ENCODE data around the gene RPS23.

Gene RPS23

GRCh38 chr5:82319192-82319591 lies 41.0 kb upstream of the RPS23 start:
- no peak overlapping the region for H3K4me3 ChIP-seq (ENCODE audit: low read depth, low read length)
- no peak for DNase-seq (ENCODE audit: low read depth)
- no peak for TF ChIP-seq CTCF (conservative IDR thresholded peaks at IDR 0.05; ENCODE audit: low read depth, low read length)

GRCh38 chr5:82314964-82315758 lies 37.0 kb upstream of the RPS23 start:
- TF ChIP-seq CTCF (conservative IDR thresholded peaks at IDR 0.05; ENCODE audit: low read depth, low read length), result no peak
- no peak overlapping the region for H3K4me3 ChIP-seq (ENCODE audit: low read depth, low read length)
- DNase-seq (ENCODE audit: low read depth), result peak; percentile 74

- peak; percentile 20 for DNase-seq (ENCODE audit: low read depth)
- H3K4me3 ChIP-seq (ENCODE audit: low read depth, low read length), result no peak overlapping the region
- no peak for TF ChIP-seq CTCF (conservative IDR thresholded peaks at IDR 0.05; ENCODE audit: low read depth, low read length)
Measured at GRCh38 chr5:82313016-82313415, 34.9 kb upstream of the RPS23 start.

GRCh38 chr5:82312373-82312856 lies 34.3 kb upstream of the RPS23 start:
- DNase-seq (ENCODE audit: low read depth), result peak; percentile 93
- H3K4me3 ChIP-seq (ENCODE audit: low read depth, low read length), result no peak overlapping the region
- TF ChIP-seq CTCF (conservative IDR thresholded peaks at IDR 0.05; ENCODE audit: low read depth, low read length), result peak; percentile 100

GRCh38 chr5:82309091-82309531 lies 31.0 kb upstream of the RPS23 start:
- TF ChIP-seq CTCF (conservative IDR thresholded peaks at IDR 0.05; ENCODE audit: low read depth, low read length), result no peak
- DNase-seq (ENCODE audit: low read depth), result no peak
- H3K4me3 ChIP-seq (ENCODE audit: low read depth, low read length), result no peak overlapping the region

GRCh38 chr5:82308416-82308815 lies 30.3 kb upstream of the RPS23 start:
- TF ChIP-seq CTCF (conservative IDR thresholded peaks at IDR 0.05; ENCODE audit: low read depth, low read length), result no peak
- DNase-seq (ENCODE audit: low read depth), result no peak
- no peak overlapping the region for H3K4me3 ChIP-seq (ENCODE audit: low read depth, low read length)

- peak; percentile 28 for DNase-seq (ENCODE audit: low read depth)
- no peak for TF ChIP-seq CTCF (conservative IDR thresholded peaks at IDR 0.05; ENCODE audit: low read depth, low read length)
- no peak overlapping the region for H3K4me3 ChIP-seq (ENCODE audit: low read depth, low read length)
Measured at GRCh38 chr5:82307451-82307850, 29.3 kb upstream of the RPS23 start.

All from choroid plexus epithelial cell (primary cell).